Non-pigmented ciliary epithelial cell (primary cell): ENCODE results near the gene P2RY8.
"Not testable (repeated sequence)": the region's sequence is repeated elsewhere in the genome, so short reads cannot be mapped to it uniquely, and the experiment has no call there.

Experiments used
- DNase-seq: peaks from one replicate; pipeline ENCODE4 v3.0.0-alpha.2; 2010; ENCODE audit warnings: low read depth

The P2RY8 gene

DNA sequence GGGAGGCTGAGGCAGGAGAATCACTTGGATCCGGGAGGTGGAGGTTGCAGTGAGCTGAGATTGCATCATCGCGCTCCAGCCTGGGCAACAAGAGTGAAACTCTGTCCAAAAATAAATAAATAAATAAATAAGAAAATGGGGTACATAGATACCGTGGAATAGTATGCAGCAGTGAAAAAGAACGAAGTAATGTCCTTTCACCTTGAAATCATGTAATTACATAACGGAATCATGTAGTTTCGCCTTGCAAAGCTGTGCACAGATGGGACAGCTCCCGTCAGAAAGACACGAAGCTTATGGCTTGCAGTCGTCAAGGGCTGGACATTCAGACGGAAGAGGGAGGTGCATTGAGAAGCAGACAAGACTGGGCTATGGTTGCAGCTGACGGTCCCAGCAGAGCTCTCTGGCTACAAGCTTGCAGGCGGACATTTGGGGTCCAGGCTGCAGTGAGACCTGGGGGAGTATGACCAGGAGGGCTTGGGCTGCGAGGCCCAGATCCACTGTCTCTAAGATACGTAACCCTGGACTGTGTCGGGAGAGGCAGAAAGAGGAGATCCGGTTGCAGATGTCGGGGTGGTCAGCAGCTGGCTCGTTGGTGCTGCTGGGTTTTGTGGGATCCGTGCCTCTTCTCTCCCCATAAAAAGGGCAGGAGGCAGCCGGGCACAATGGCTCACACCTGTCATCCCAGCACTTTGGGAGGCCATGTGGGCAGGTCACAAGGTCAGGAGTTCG is 6.2 kb upstream of the P2RY8 start:
- no peak for DNase-seq

DNA sequence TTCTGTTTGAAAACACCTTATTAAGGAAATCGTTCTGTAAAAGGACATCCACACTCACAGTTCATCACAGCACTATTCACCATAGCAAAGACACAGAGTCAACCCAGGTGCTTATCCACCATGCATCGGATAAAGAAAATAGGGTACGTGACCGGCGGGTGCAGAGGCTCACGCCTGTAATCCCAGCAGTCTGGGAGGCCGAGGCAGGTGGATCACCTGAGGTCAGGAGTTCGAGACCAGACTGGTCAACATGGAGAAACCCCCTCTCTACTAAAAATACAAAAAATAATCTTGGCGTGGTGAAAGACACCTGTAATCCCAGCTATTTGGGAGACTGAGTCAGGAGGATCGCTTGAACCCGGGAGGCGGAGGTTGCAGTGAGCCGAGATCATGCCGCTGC is 2.2 kb upstream of the P2RY8 start:
- not testable (repeated sequence) for DNase-seq

DNA sequence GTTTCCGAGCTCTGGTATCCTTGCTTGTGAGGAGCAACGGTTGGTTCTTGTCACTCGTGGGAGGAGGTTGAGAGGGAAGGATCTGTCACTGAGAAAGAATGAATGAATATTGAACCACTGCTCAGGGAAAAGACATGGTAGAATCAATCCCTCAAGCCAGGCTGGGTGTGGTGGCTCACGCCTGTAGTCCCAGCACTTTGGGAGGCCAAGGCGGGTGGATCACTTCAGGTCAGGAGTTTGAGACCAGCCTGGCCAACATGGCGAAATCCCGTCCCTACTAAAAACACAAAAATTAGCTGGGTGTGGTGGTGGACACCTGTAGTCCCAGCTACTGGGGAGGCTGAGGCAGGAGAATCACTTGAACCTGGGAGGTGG is 718 bp upstream of the P2RY8 start:
- not testable (repeated sequence) for DNase-seq

DNA sequence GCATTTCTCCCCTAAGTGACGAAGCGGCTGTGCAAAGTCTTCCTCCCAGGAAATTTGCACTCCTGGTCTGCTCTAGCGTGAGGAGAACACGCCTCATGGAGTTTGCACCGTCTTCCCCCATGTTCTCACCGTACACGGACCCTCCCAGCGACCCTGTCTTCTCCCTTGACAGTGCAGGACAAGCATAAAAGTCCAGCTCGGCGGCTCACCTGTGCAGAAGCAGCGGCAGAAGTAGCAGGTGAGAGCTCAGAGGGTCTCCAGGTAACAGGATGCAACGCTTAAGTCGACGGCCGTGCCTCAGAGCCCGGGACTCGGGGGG is 314 bp downstream of the P2RY8 start:
- DNase-seq = no peak

DNA sequence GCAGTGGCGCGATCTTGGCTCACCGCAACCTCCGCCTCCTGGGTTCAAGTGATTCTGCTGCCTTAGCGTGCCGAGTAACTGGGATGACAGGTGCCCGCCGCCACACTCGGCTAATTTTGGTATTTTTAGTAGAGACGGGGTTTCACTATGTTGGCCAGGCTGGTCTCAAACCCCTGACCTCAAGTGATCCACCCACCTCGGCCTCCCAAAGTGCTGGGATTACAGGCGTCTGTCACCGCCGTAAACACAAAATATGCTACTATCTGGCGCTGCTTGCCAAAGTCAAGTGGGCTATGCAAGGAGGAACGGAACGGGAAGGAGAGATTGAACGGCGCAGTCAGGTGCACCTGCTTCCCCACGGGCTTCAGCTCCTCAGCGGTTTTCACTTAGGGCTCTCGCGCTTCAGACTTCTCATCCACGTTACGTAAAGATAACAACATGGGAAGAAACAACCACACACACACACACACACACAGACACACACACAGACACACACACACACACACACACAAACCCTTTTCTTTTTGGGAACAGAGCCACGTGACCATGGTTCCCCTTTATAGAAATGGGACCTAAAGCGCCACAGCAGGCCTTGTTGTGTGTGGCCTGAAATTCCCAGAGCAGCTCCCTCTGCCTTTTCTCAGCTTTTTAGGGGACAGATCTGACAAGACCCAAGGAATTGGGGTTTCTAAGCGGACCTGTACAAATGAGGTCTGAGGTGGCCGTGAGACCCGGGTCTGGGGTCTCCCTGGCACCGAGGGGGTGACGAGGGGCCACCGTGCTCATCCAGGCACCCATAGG is 1.5 kb downstream of the P2RY8 start:
- no peak for DNase-seq

DNA sequence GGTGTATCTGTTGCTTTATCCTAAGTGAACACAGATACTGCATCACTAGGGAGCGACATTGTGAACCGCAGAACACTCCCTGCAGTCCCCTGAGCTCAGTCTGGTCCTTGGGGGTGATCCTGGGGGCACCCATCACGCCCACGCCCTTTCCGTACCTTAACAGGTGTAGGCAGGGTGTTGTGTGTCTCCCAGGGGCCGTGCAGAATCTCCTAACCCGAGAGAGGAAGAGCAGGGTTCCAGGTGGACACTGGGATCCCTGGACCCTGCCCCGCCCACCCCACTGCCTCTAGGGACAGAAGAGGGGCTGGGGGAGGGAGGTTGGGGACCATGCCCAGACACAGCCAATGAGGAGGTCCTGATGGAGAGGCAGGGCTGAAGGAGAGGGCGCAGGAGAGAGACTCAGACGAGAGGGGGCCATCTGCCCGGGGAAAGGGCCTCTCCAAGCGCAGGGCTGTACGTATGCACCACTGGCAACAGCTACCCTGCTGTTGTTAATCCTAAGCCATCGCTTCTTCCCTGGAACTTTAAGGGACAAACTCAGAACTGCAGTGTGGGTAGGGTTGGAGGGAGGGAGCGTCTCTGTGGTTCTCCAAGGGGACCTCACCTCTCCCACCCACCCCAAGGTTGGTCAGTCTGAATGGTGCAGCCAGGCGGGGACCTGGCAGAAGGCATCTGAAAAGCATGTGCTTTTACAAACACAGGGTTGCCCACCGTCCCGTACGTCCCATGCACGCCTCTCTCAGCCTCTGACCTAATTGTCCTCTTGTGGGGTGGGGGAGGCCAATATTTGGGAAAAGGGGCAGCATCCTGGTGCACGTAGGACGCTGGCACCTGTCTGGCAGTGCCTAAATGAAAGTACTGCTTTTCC is 2.5 kb downstream of the P2RY8 start:
- no peak for DNase-seq

DNA sequence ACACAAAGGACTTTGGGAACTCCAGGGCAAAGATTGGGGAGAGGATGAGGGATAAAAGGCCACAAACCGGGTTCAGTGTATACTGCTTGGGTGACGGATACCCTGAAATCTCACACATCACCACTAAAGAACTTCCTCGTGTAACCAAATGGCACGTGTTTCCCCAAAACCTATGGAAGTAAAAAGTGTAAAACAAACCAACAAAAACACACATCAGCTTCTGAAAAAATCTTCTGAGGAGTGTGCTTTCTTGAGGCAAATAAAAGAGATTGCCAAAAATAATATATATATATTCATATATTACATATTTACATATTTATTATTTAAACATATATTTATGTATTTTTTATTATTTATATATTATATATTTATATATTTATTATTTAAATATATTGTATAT is 3.9 kb downstream of the P2RY8 start:
- DNase-seq = no peak

DNA sequence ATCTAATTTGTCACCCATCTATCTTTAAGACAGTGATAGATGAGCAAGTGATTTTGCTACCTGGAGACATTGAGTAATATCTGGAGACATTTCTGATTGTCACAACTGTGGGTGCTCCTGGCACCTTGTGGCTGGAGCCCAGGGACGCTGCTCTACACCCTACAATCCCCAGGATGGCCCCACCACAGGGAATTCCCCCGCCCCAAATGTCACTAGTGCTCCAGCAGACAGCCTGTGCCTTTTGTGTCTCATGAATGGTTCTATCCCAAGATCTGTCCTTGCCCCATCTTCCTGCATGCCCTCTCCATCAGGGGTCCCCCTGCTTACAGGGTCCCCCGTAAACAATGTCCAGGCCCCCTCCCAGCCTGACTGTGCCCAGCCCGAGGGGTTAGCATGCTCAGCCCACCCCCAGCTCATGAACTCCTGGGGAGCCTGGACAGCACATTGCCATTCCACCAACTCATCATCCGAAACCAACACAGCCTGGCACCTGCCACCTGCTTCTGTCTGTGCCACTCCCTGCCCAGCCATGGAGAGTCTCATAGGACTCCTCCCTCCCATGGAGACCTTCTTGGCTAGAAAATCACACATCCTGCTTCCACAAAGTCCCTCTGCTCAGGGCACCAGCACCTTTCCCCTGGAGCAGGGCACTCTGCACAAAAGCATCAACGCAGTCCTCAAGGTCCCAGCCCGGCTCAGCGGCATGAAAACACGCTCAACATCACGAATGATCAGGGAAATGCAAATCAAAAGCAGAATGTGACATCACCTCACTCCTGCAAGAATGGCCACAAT is 5.7 kb downstream of the P2RY8 start:
- DNase-seq = no peak

DNA sequence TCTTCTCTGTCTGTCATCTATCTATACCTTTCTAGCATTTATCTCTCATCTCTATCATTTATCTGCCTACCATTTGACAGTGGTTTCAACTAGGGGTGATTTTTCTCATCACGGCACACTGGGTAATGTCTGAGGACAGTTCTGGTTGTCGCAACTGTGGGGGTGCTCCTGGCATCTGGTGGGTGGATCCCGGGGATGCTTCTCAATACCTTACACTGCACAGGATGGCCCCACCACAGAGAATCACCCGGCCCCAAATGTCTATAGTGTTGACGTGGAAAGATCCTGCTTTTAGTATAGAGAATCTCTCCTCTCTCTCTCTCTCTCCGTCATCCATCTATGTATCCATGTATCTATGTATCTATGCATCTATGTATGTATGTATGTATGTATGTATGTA is 7.2 kb downstream of the P2RY8 start:
- DNase-seq = no peak

DNA sequence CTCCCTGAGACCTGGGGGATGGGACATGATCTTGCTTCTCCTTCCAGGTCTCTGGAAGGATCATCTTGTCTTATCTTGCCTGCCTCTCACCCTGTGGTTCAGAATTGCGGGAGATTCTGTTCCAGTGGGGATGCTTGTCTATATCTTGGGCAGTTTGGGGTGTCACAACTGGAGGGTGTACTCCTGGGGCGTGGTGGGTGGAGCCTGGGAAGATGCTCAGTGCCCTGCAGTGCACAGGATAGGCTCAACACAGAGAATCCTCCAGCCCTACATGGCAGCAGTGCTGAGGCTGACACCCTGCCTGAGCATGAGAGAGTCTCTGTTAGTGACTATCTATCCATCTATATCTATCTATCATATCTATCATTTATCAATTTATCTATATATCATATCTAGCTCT is 7.7 kb downstream of the P2RY8 start:
- no peak for DNase-seq

DNA sequence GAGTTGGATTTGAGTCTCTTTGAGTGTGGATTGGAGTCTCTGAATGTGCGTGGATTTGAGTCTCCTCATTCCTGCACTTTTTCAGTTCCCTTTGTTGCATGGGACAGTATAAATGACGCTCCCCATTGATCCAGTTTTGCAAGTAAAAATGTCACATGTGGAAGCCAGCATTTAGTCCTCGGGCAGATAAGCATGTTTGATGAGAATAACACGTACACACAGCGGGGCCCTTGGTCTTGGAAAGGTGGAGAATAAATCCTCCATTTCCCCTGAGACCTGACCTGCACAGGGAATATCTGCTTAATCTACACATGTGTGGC is 8.1 kb downstream of the P2RY8 start:
- no peak for DNase-seq

DNA sequence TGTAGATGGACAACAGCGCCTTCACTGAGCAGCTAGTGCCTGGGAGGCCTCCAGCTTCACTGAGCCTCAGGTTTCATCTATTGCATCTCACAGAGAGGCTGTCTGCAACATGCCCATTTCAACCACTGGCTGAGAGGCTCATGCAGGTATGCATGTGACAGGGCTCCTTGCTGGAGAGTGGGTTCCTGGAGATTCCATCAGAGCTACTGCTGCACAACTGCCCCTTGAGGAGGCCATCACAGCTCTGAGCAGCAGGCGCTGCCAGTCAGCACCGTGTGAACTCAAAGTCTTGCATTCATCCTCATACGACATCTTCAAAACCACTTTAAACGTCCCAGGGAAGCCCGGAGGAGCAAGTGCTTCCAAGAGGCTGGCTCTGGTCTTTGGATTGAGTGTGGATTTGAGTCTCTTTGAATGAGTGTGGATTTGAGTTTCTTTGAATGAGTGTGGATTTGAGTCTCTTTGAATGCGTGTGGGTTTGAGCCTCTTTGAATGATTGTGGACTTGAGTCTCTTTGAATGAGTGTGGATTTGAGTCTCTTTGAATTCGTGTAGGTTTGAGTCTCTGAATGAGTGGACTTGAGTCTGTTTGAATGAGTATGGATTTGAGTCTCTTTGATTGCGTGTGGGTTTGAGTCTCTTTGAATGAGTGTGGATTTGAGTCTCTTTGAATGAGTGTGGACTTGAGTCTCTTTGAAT is 8.7 kb downstream of the P2RY8 start:
- DNase-seq = no peak

DNA sequence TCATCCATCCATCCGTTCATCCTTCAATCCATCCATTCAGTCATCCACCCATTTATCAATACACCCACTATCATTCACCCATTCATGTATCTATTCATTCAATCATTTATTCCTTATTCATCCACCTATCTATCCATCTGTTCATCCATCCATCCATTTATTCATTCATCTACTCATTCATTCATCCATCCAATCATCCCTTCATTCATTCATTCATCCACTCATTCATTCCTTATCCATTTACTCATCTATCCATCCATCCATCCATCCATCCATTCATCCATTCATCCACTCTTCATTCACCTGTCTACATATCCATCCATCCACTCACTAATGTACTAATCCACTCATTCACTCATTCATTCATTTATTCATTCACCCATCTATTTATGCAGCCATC is 9.5 kb downstream of the P2RY8 start:
- no peak for DNase-seq

DNA sequence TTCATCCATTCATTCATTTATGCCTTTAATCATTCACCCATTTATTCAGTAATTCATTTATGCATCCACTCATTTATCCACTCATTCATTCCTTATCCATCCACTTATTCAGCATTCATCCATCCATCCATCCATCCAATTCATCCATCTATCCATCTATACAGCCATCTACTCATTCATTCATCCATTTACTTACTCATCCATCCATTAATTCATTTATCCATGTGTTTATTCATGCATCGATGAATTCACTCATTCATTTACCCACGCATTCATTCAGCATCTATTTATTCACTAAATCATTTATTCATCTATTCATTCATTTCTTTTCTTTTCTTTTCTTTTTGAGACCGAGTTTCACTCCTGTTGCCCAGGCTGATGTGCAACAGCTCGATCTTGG is 10.4 kb downstream of the P2RY8 start:
- DNase-seq = no peak

DNA sequence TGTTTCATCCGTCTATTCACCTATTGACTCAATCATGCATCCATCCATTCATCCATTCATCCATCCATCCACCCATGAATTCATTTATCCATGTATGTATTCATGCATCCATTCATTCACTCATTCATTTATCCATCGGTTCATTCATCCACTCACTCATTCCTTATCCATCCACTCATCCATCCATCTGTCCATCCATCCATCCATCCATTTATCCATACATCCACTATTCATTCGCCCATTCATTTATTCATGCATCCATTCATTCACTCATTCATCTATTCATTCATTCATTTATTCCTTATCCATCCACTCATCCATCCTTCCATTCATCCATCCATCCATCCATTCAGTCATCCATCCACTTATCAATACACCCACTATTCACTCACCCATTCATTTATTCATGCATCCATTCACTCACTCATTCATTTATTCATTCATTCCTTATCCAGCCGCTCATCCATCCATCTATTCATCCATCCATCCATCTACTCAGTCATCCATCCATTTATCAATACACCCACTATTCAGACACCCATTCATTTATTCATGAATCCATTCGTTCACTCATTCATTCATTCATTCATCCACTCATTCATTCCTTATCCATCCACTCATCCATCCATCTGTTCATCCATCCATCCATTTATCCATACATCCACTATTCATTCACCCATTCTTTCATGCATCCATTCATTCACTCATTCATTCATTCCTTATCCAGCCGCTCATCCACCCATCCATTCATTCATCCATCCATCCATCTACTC is 11.2 kb downstream of the P2RY8 start:
- DNase-seq = no peak

DNA sequence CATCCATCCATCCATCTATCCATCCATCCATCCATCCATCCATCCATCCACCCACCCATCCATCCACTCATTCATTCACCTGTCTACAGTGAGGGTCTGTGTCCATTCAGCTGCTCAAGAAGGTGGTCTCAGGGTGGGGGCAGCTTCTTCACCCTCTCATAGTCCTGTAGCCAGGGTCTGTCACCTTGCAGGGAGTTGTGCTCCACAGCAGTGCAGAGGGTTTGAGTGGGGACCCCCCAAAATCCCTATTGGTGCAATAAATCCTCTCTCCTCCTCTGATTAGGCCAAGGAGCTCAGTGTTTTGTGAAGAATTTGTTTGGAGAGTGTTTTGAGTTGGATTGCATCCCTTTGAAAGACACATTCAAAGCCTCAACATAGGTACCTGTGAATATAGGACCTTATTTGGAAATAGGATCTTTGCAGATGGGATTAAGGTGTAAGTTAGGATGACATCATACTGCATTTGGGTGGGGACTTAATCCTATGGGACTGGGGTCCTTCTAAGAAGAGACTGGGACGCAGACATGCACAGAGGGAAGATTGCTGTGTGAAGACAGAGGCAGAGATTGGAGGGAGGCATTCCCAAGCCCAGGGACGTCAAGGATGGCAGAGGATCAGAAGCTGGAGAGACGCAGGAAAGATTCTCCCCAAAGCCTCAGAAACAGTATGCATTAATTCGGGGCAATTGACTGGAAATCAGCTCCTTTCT is 12.0 kb downstream of the P2RY8 start:
- DNase-seq = no peak

DNA sequence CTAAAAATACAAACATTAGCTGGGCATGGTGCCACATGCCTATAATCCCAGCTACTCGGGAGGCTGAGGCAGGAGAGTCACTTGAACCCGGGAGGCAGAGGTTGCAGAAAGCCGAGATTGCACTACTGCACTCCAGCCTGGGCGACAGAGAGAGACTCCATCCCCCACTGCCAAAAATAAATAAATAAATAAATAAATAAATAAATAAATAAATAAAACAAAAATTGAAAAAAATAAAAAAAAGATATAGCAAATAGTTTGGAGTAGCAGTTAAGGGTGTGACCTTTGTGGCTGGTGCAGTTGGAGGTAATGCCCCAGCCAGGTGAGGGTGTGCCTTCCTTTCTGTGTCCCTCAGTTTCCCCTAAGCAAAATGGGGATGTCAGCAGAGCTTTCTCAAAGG is 14.1 kb downstream of the P2RY8 start:
- not testable (repeated sequence) for DNase-seq

DNA sequence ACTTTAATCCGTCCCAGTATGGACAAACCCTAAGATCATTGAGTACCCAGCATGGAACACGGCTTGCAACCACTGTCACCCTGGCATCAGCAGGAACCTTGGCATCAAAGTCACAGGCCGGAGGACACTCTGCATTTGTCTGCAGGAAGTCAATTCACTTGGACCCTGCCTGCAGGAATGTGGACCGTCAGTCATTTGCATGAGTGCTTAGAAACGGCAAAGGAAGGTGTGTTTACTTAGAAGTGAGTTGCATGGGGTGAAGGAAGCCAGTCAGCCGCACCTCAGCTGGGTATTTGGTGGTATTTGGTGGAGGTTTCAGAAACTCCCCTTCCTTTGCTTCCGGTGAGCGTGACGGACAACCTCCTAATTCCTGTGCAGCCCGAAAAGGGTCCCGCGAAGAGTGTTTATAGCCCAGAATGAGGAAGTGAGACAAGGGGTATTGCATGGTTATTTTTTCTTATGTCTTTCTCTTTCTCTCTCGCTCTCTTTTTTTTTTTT is 15.5 kb downstream of the P2RY8 start:
- DNase-seq = no peak

DNA sequence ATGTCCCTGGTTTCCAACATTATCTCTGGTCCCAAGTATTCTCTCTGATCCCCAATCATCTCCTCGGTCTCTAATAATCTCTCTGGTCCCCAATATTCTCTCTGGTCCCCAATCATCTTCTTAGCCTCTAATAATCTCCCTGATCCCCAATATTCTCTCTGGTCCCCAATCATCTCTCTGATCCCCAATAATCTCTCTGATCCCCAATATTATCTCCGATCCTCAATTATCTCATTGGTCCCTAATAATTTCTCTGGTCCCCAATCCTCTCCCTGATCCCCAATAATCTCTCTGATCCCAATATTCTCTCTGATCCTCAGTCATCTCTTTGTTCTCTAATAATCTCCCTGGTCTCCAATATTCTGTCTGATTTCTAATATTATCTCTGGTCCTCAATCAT is 16.6 kb downstream of the P2RY8 start:
- DNase-seq = no peak

DNA sequence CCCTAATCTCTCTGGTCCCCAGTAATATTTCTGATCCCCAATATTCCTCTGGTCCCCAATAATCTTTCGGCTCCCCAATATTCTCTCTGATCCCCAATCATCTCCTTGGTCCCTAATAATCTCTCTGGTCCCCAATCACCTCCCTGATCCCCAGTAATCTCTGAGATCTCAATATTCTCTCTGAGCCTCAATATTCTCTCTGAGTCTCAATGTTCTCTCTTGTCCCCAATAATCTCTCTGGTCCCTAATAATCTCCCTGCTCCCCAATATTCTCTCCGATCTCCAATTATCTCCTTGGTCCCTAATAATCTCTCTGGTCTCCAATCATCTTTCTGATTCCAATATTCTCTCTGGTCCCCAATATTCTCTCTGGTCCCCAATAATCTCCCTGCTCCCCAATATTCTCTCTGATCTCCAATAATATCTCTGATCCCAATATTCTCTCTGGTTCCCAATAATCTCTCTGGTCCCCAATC is 17.9 kb downstream of the P2RY8 start:
- no peak for DNase-seq
